ENCODE measurements around the gene FBXL4.

The FBXL4 gene

GRCh38 chr6:98875375-98875774 is 72.4 kb downstream of the FBXL4 start:
- no peak for TF ChIP-seq CTCF (IDR thresholded peaks at IDR 0.05; ENCODE audit: low read depth, low read length)
- DNase-seq: no peak
- Histone ChIP-seq H3K4me3 (ENCODE audit: low read depth, low read length) (no peak overlapping the region), H3K36me3 (no peaks in the 10 kb centered on the region), H3K4me1 (peaks cover under 1% of the 10 kb centered on the region; the same call in 1 of the 2 replicates), H3K9me3 (no peaks in the 10 kb centered on the region), H3K27me3 (no peaks in the 10 kb centered on the region)

- no peaks in the 10 kb centered on the region for H3K27me3 ChIP-seq
- no peak for TF ChIP-seq CTCF (IDR thresholded peaks at IDR 0.05; ENCODE audit: low read depth, low read length)
- H3K4me1 ChIP-seq: no peaks in the 10 kb centered on the region
- no peaks in the 10 kb centered on the region for H3K36me3 ChIP-seq
- H3K9me3 ChIP-seq: no peaks in the 10 kb centered on the region
- H3K4me3 ChIP-seq (ENCODE audit: low read depth, low read length): no peak overlapping the region
- DNase-seq: no peak
Measured at GRCh38 chr6:98871821-98872220, 75.9 kb downstream of the FBXL4 start.

GRCh38 chr6:98871057-98871456 is 76.7 kb downstream of the FBXL4 start:
- H3K27me3 ChIP-seq: no peaks in the 10 kb centered on the region
- no peak for TF ChIP-seq CTCF (IDR thresholded peaks at IDR 0.05; ENCODE audit: low read depth, low read length)
- no peaks in the 10 kb centered on the region for H3K36me3 ChIP-seq
- H3K4me3 ChIP-seq (ENCODE audit: low read depth, low read length): no peak overlapping the region
- H3K9me3 ChIP-seq: no peaks in the 10 kb centered on the region
- no peak for DNase-seq
- no peaks in the 10 kb centered on the region for H3K4me1 ChIP-seq

- H3K9me3 ChIP-seq: no peaks in the 10 kb centered on the region
- no peaks in the 10 kb centered on the region for H3K27me3 ChIP-seq
- no peaks in the 10 kb centered on the region for H3K36me3 ChIP-seq
- H3K4me3 ChIP-seq (ENCODE audit: low read depth, low read length): no peak overlapping the region
- no peak for TF ChIP-seq CTCF (IDR thresholded peaks at IDR 0.05; ENCODE audit: low read depth, low read length)
- DNase-seq: no peak
- H3K4me1 ChIP-seq: no peaks in the 10 kb centered on the region
Measured at GRCh38 chr6:98864497-98864896, 83.2 kb downstream of the FBXL4 start.

- H3K9me3 ChIP-seq: no peaks in the 10 kb centered on the region
- H3K27me3 ChIP-seq: peaks cover 68% of the 10 kb centered on the region
- H3K4me1 ChIP-seq: no peaks in the 10 kb centered on the region
- H3K4me3 ChIP-seq (ENCODE audit: low read depth, low read length): no peak overlapping the region
- DNase-seq: no peak
- no peaks in the 10 kb centered on the region for H3K36me3 ChIP-seq
- no peak for TF ChIP-seq CTCF (IDR thresholded peaks at IDR 0.05; ENCODE audit: low read depth, low read length)
Measured at GRCh38 chr6:98848539-98849242, 99.1 kb downstream of the FBXL4 start.

- Histone ChIP-seq H3K4me3 (ENCODE audit: low read depth, low read length) (peak overlapping the region; percentile 49), H3K27me3 (peaks cover 75% of the 10 kb centered on the region), H3K4me1 (no peaks in the 10 kb centered on the region), H3K9me3 (no peaks in the 10 kb centered on the region), H3K36me3 (no peaks in the 10 kb centered on the region)
- DNase-seq: peak; percentile 40
- TF ChIP-seq CTCF (IDR thresholded peaks at IDR 0.05; ENCODE audit: low read depth, low read length): peak; percentile 46
Measured at GRCh38 chr6:98847779-98848538, 99.8 kb downstream of the FBXL4 start.
